NCI-H187 treated with DMSO at 0.1 percent for 48 hours (cell line): ENCODE data around the gene TEX14.
A peak's percentile ranks its signal among the peaks of the same experiment; 100 is the strongest.

Source experiments
- DNase-seq: peaks from one replicate; lab custom pipeline; 2025; lab: John Stamatoyannopoulos, UW

Gene TEX14

DNA sequence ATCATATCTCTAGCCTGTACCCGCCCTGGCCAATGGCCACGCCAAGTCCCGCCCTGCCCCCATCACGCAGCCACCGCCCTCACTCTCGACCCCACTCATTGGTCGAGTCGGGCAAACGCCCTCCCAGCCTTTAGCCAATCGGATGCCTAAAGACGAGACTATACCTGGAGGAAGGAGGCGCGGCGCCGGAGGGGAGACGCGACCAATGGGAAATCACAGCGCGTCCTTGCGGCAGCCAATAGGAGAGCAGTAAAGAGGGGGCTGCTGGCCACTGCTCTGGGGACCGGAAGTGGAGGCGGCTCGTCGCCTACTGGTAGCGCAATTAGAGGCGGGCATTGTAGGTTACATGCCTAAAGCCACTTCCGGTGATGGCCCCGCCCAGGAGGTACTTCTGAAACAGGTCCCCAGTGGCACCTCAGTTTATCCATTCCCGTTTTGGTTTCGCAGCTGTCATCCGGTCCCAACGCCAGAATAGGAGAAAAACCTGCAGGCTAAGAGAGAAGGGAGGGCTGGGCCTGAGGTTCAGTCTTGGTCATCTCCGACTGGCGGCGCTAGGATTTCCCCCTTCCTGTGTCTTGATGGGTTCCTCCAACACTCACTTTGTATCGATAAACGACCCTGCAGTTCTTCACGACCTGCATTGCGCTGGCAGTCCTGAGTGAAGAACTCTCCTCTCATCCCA, 173.8 kb downstream of the TEX14 start:
- peak; percentile 98 for DNase-seq

DNA sequence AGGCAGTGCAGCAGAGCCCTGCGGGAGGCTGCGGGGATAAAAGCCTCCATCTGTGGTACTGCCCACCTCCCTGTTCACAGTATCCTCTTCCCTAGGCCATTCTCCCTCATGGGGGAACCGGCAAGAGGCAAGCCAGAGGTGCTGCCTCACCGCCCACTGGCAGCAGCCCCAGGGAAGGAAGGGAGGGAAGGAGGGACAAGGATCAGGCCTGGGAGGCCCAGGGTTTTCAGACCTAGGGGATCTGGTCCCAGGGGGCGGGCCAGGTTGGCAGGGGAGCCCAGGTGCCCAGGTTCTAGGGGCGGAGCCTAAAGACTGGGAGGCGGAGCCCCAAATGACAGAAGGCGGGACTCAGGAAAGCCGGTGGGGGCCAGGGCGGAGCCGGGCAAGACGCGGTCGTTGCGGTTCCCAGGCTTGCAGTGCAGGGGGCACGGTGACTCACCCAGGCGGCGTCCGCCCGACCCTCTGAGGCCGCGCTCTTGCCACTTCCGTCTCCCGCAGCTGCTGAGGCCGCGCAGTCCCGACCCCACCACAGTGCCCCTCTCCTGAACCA, 174.4 kb downstream of the TEX14 start:
- DNase-seq = no peak

DNA sequence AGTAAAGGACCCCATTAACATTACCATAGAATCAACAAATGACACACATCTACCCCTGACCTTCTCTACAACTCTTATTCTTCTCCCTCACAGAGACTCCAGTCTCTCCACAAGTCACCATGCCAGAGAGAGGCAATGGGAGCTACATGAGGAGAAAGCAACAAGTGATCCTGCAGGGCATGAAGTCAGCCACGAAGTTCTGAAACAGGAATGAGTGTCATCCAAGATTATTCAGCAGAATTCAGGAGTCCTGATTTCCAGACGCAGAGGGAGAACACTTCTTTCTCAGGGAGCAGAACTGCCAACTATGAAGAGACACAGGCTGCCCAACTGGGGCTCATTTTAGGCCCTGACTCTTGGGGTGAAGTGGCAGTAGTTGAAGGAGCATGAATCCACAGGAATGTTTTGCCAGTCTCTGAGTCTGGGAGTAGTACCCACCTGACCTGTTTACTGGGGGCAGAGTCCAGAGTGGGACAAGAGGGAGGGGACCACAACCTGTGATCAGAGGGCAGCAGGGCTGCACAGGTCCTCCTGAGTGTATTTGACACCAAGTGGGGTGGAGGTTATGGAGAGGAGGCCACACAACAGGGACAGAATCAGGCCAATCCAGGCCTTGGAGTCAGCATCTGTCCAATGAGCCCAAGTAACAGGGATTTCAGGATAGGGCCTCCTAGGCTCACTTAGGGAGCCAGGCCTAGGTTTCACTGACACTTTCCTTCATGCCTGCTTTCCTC, 175.0 kb downstream of the TEX14 start:
- DNase-seq = no peak

DNA sequence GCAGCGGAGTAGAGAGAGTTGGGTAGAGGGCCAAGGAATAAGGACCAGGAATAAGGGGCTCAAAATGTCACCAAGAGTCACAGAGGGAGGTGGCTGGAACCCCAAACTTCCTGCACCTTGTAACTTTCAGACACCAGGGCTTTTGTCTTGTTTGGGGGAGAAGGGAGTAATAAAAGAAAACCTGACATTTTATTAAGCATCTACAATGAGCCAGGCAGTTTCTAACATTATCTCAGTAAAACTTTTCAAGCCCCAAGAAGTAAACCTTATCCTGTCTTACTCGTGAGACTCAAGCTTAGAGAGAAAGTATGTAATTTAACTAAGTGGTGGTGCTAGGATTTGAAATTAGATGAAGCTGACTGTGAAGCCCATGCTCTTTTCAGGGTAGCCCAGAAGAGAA, 176.6 kb downstream of the TEX14 start:
- no peak for DNase-seq

DNA sequence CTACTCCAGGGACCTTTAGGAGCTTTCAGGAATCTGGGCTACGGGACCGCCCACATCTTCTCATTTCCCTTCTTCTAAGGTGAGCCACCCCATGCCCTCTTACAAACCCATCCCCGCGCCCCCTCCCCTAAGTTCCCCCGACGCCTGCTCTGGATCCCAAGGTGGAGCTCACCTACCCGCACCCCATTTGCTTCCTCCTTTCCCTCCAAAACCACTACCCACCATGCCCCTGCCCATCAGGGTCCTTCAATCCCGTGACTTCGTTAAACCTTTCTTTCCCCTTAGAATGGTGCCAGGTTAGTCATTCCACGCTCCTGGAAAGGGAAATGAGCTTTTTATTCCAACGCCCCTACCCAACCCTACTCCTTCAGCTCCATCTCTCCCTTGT, 177.1 kb downstream of the TEX14 start:
- no peak for DNase-seq

DNA sequence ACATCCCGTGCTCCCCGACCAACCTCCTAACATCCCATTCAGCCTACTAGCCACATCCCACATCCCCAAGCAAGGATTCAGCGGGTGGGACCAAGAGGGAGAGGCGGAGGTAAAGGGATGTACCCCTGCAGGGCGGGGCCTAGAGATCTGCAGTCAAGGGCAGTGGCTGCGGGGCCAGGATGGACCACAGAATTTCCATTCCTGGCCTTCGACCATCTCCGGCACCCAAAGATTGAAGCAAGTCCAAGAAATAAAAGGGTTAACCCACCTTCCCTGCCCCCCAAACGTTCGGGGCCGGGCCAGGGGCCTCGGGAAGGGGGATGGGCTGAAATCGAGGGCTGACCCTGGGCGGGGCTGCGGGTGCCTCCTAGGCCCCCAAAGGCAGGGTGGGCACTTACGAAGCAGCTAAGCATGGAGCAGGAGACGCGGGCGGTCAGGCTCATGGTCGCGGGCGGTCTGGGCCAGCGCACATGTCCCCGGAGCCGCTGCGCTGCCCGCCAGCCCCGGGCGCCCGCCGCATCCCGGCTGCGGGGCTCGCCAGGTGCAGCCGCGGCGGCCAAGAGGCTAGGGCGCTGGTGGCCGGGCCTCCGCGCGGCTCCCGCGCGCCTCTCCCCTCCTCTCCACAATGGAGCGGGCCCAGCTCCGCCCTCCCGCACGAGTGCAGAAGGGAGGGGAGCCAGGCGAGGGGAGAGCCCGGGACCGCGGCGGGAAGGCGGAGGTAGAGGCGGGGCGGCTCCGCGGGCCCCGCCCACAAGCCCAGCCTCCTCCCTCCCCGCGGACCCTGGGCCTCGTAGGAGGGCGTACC, 177.7 kb downstream of the TEX14 start, which contains the start of gene MTMR4:
TSS of gene MTMR4 (minus strand) at position 674 of the 805 bp plus-strand sequence. CDS start at position 443, 231 bp downstream.
- no peak for DNase-seq

DNA sequence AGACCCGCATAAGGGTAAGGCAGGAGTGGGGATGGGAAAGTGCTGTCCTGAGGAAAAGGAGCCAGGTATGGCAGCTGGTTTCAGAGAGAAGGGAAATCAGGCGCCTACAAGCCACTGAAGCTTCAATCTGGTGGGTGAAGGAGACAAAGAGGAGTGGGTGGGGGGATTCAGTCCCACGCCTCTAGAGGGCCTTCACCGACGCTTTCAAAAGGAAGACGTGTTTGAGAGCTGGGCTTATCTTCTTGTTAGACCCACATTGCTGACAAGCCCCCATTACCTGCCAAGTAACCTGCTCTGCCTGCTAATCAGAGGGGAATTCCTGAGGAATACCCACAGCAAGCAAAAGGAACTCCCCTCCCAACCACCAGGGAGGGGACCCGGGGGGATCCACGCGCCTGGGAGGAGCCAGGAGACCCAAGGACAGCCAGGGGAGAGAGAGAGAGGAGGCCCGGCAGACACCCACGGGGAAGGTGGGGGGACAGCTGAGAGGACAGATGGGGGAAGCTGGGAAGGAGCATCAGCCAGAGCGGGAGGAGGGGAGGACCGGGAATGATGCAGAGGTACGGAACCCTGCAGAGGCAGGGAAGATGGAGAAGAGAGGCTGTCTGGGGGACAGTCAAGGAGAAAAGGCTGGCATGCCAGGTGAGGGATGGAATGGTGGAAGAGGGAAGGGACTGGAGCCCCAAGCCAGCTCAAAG, 178.4 kb downstream of the TEX14 start:
- DNase-seq = no peak

DNA sequence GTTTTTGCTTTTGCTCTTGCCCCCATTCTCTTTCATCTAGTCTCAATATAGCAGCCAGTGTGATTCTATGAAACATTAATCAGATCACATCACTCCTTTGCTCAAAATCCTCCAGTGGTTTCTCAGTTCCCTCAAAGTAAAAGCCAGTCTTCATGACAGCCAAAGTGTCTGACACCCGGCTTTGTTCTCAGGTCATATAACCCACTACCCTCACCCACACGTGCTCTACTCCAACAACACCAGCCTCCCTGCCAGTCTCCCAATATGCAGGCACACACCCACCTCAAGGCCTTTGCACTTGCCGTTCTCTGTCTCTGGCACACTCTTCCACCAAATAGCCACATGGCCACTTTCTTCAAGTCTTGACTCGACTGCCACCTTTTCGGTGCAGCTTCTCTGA, 181.8 kb downstream of the TEX14 start:
- DNase-seq = no peak

DNA sequence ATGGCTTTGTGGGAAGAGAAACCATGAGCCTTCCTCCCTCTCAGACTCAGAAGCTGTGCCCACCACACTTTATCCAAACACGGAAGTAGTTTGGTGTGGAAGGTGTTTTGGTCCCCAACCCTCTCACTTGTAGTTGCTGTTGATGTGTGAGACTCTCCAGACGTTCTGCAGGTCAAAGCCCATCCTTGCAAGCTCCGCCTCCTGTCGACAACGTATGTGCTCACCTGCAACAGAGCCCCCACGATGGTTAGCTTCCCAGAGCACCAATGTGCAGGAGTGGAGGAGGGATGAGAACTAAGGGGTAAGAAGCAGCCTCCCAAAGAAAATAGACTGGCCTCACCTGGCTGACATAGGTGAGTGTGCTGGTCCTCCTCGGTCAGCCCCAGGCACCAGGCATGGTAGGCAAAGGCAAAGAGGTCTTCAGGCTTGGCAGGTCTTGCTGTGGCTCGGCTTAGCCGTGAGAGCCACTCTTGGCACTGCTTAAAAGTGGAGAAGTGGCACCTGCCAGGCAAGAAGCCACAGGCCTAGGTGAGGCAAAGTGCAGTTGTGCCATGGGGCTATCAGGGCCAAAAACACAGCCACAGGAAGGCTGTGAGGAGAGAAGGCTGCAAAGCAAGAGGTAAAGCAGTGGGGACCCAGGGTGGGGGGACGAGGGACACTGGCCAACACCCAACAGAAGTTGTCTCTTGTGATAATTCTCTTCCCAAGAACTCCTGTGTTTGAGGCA, 183.3 kb downstream of the TEX14 start:
- DNase-seq = no peak

DNA sequence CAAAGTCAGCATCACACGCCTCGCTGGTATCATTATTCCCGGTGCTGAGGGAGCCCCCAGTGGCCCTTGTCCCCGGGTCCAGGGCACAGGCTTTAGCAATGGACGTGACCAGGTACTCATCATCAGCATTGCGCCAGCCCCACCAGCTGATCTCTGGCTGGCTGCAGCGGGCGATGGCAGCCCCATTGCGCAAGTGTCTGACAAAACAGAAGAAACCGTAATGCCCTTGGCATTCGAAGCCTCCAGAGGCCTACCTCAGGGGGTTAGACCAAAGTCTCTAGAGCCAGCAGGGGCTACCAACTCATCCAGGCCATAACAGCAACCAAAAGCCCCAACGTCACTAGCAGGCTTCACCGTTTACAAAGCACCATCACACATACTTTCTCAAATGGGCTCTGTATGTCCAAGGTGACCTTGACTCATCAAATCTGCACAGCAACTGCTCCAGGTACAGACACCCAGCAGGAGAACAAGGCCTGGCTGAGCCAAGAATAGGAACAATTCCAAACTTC, 184.7 kb downstream of the TEX14 start:
- DNase-seq = no peak
